Peyer's patch (tissue), 4 donors: Measurements from ENCODE around the gene POFUT2. TPM values are rescaled to one million over a fixed set of nuclear protein-coding genes. Genes with fewer than 3 reads are reported as not detected.

Experiments
- DNase-seq, 3 donors: peaks; one replicate each; pipeline ENCODE4 v3.0.0-alpha.2; 2017 to 2019
- H3K27ac ChIP-seq, 4 donors: fragments of 200-600 bp; sonication (generic); one replicate each; pipeline ENCODE4 v1.5.1; 2016 to 2019
- H3K27me3 ChIP-seq, 2 donors: fragments of 200-600 bp; sonication (generic); one replicate each; pipeline ENCODE4 v1.5.1; 2019
- H3K36me3 ChIP-seq, 3 donors: fragments of 200-600 bp; sonication (generic); one replicate each; pipeline ENCODE4 v1.5.1; 2016 to 2019
- H3K4me1 ChIP-seq, 4 donors: fragments of 200-600 bp; sonication (generic); one replicate each; pipeline ENCODE4 v1.5.1; 2016 to 2019
- H3K4me3 ChIP-seq, 4 donors: fragments of 200-600 bp; sonication (generic); 1 replicate in 3 of 4; 2 replicates in 1 of 4; pipeline ENCODE4 v1.5.1; 2016 to 2019; ENCODE audit warnings: mild to moderate bottlenecking in 1 of 4
- H3K9me3 ChIP-seq, 4 donors: fragments of 200-600 bp; sonication (generic); one replicate each; pipeline ENCODE4 v1.5.1; 2016 to 2019; ENCODE audit warnings: mild to moderate bottlenecking in 1 of 4
- CTCF ChIP-seq, 6 experiments: fragments of 450-650 bp in 4 of 6; fragments of 200-600 bp in 2 of 6; sonication (generic) in 1 of 6; IDR thresholded peaks; one replicate each; pipeline ENCODE4 v1.5.1; 2017 to 2019; ENCODE audit warnings: antibody characterized with exemption in 6 of 6, mild to moderate bottlenecking in 3 of 6, moderate library complexity in 1 of 6
- POLR2A ChIP-seq, 2 donors: fragments of 450-650 bp; IDR thresholded peaks; one replicate each; pipeline ENCODE4 v1.5.1; 2017; ENCODE audit warnings: antibody characterized with exemption in 2 of 2, mild to moderate bottlenecking in 2 of 2, moderate library complexity in 2 of 2
- total RNA-seq, 4 donors: library from RNA; depleted of rRNA; stranded (reverse); fragments of >200 nt; gene quantifications; one replicate each; pipeline ENCODE4 v1.1.0, GENCODE V29; 2016

The POFUT2 gene
- total RNA-seq, 4 donors from 2014 or later = 25.6 to 76.4 (median 47.6) TPM

DNA sequence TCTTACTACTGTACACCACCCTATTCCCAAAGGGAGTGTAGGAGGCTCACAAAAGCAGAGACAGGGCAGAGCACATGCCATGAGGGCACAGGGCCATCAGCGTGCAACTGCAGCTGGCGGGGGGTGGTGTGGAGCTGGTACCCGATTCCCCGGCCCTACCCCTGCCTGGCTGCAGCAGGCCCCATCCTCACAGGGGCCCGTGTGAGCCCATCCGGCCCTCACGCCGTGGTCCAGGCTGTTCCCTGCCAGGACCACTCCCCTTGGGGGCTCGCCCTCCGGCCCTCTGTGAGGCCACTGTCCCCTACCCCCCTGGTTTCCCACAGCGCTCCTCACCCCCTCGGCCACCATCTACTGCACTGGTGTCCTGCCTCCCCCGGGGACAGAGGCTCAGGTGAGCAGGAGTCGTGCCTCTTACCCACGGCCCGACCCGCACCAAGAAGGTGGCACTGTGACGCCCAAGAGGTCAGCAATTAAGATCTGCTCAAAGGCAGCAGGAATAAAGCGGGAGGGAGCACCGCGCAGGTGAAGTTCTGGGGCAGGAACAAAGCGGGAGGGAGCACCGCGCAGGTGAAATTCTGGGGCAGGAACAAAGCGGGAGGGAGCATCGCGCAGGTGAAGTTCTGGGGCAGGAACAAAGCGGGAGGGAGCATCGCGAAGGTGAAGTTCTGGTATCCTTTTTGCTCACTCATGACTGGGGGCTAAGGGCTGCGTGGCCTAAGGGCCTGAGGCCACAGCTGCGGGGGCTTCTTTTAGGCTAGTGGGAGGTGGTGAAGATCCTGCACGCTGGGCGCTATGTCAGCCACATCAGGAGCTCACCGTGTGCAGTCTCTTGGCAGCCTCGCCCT lies 3.9 kb downstream of the POFUT2 start:
- Histone ChIP-seq H3K4me1 (peaks cover 3 to 15% (median 11%) of the 10 kb centered on the region in 4 donors), H3K4me3 (no peak overlapping the region), H3K27me3 (no peaks in the 10 kb centered on the region), H3K36me3 (peaks cover 0 to 69% (median 0%) of the 10 kb centered on the region in 3 donors), H3K27ac (no peak overlapping the region), H3K9me3 (no peaks in the 10 kb centered on the region)
- TF ChIP-seq CTCF (IDR thresholded peaks at IDR 0.05) (no peak), POLR2A (IDR thresholded peaks at IDR 0.05) (no peak)
- DNase-seq = peak in 2 of 3 donors; percentile 3 to 41

GRCh38 chr21:45283035-45283610 lies 4.6 kb downstream of the POFUT2 start:
- peak in 2 of 3 donors; percentile 13 to 37 for DNase-seq
- TF ChIP-seq CTCF (IDR thresholded peaks at IDR 0.05) = no peak
- TF ChIP-seq POLR2A (IDR thresholded peaks at IDR 0.05) = no peak
- Histone ChIP-seq H3K4me3 (no peak overlapping the region), H3K4me1 (peaks cover 3 to 9% (median 7%) of the 10 kb centered on the region in 4 donors), H3K27me3 (no peaks in the 10 kb centered on the region), H3K27ac (no peak overlapping the region), H3K9me3 (no peaks in the 10 kb centered on the region), H3K36me3 (peaks cover 0 to 76% (median 0%) of the 10 kb centered on the region in 3 donors)

- Histone ChIP-seq H3K4me1 (peaks cover 3 to 9% (median 7%) of the 10 kb centered on the region in 4 donors), H3K27me3 (no peaks in the 10 kb centered on the region), H3K9me3 (no peaks in the 10 kb centered on the region), H3K36me3 (peaks cover 0 to 82% (median 0%) of the 10 kb centered on the region in 3 donors), H3K27ac (no peak overlapping the region), H3K4me3 (no peak overlapping the region)
- TF ChIP-seq CTCF (IDR thresholded peaks at IDR 0.05) (no peak), POLR2A (IDR thresholded peaks at IDR 0.05) (no peak)
- DNase-seq = peak in 1 of 3 donors; percentile 4
Observed at GRCh38 chr21:45282283-45283034, 5.2 kb downstream of the POFUT2 start.

GRCh38 chr21:45281411-45282282 lies 6.0 kb downstream of the POFUT2 start:
- Histone ChIP-seq H3K36me3 (peaks cover 0 to 90% (median 0%) of the 10 kb centered on the region in 3 donors), H3K4me1 (peaks cover under 1 to 4% (median 3%) of the 10 kb centered on the region in 4 donors)
- peak in 2 of 3 donors; percentile 8 to 44 for DNase-seq

More at GRCh38 chr21:45281411-45282282, 6.0 kb downstream of the POFUT2 start:
- Histone ChIP-seq H3K27ac (no peak overlapping the region), H3K27me3 (no peaks in the 10 kb centered on the region), H3K4me3 (no peak overlapping the region), H3K9me3 (no peaks in the 10 kb centered on the region)
- TF ChIP-seq CTCF (IDR thresholded peaks at IDR 0.05) (no peak), POLR2A (IDR thresholded peaks at IDR 0.05) (no peak)
